PC-9 (cell line): Measurements from ENCODE around the gene CD44. TPM values are rescaled to one million over a fixed set of nuclear protein-coding genes. Genes with fewer than 3 reads are reported as not detected.

Experiments
- BruUV-seq: library from RNA; stranded (reverse); fragments of 400-500 nt; replicated peaks from 2 replicates; lab custom pipeline; 2021; lab: Mats Ljungman, UMichigan
- CTCF ChIA-PET: fragments of 300-600 bp; sonication (Branson Sonifier 250); formaldehyde crosslinking; loops from one replicate; lab custom pipeline; 2022; ENCODE audit warnings: antibody characterized with exemption; lab: Charles Lee
- POLR2A ChIA-PET: fragments of 300-600 bp; sonication (Branson Sonifier 250); formaldehyde crosslinking; loops from one replicate; lab custom pipeline; 2022; ENCODE audit warnings: antibody characterized with exemption; ENCODE audit not compliant: unreplicated experiment; lab: Charles Lee
- DNase-seq, 2 experiments: peaks; one replicate each; pipeline versions ENCODE4 v3.0.0 to v3.0.0-alpha.2; 2015 to 2022; ENCODE audit warnings: mixed read lengths in 1 of 2
- H2AFZ ChIP-seq: fragments of 200-600 bp; sonication (generic); 2 replicates; pipeline ENCODE4 v1.8.1; 2017; ENCODE audit warnings: antibody characterized with exemption
- H3F3A ChIP-seq: fragments of 200-600 bp; sonication (generic); 2 replicates; pipeline ENCODE4 v1.8.1; 2017; ENCODE audit warnings: antibody characterized with exemption, mild to moderate bottlenecking, low read depth; ENCODE audit not compliant: insufficient read depth
- H3K27ac ChIP-seq: fragments of 200-600 bp; sonication (generic); 2 replicates; pipeline ENCODE4 v1.6.1; 2016; ENCODE audit warnings: mixed run types
- H3K27me3 ChIP-seq: fragments of 200-600 bp; sonication (generic); 2 replicates; pipeline ENCODE4 v1.6.1; 2016; ENCODE audit warnings: low read depth, mixed run types; ENCODE audit not compliant: insufficient read depth
- H3K36me3 ChIP-seq: fragments of 200-600 bp; sonication (generic); 2 replicates; pipeline ENCODE4 v1.6.1; 2016; ENCODE audit warnings: low read depth, mixed run types
- H3K4me1 ChIP-seq: fragments of 200-600 bp; sonication (generic); replicated peaks from 2 replicates; pipeline ENCODE4 v1.6.1; 2016; ENCODE audit warnings: mixed run types; ENCODE audit not compliant: insufficient read depth
- H3K4me2 ChIP-seq: fragments of 200-600 bp; sonication (generic); 2 replicates; pipeline ENCODE4 v1.6.1; 2017; ENCODE audit warnings: mixed run types
- H3K4me3 ChIP-seq: fragments of 200-600 bp; sonication (generic); 2 replicates; pipeline ENCODE4 v1.6.1; 2016; ENCODE audit warnings: mixed run types
- H3K79me2 ChIP-seq: fragments of 200-600 bp; sonication (generic); 2 replicates; pipeline ENCODE4 v1.6.1; 2017; ENCODE audit warnings: low read depth, mixed run types
- H3K9me2 ChIP-seq: fragments of 200-600 bp; sonication (generic); 2 replicates; pipeline ENCODE4 v1.8.1; 2017; ENCODE audit warnings: mild to moderate bottlenecking; ENCODE audit not compliant: insufficient read depth
- H3K9me3 ChIP-seq: fragments of 200-600 bp; sonication (generic); 2 replicates; pipeline ENCODE4 v1.8.1; 2016; ENCODE audit warnings: low read depth; ENCODE audit not compliant: insufficient read depth
- H4K20me1 ChIP-seq: fragments of 200-600 bp; sonication (generic); 2 replicates; pipeline ENCODE4 v1.8.1; 2017; ENCODE audit not compliant: insufficient read depth
- CTCF ChIP-seq: fragments of 200-600 bp; sonication (generic); conservative IDR thresholded peaks from 2 replicates; pipeline ENCODE4 v1.6.1; 2017; ENCODE audit warnings: mixed run types, antibody characterized with exemption, mild to moderate bottlenecking, moderate library complexity
- EZH2 ChIP-seq: fragments of 200-600 bp; sonication (generic); IDR thresholded peaks from 2 replicates; pipeline ENCODE4 v1.8.0; 2017; ENCODE audit warnings: antibody characterized with exemption, low read depth
- intact Hi-C: fragments of 100-400 bp; cut with micrococcal nuclease; formaldehyde crosslinking; loops from one replicate; pipeline ENCODE4 v1.10.0; 2022; ENCODE audit not compliant: unreplicated experiment
- total RNA-seq: library from RNA; stranded (reverse); gene quantifications from 2 replicates; pipeline ENCODE4 v1.2.3, GENCODE V29; 2021

The CD44 gene
- total RNA-seq, 1 experiment from 2014 or later: 775 TPM

GRCh38 chr11:35214226-35214770 is 75.3 kb downstream of the CD44 start:
- Histone ChIP-seq H3K36me3 (peaks cover 89% of the 10 kb centered on the region), H3K4me2 (peak overlapping the region; percentile 21; the same call in 1 of the 2 replicates)

GRCh38 chr11:35214792-35215193 is 75.8 kb downstream of the CD44 start:
- no TSS peak for BruUV-seq
- H3K9me3 ChIP-seq: no peaks in the 10 kb centered on the region
- ChIA-PET POLR2A (interaction anchor here (0.6 kb wide), 1 partner anchor 809 kb away, joined by 5 read pairs; no protein-coding TSS in a partner anchor), CTCF (no interaction called here)
- no peaks in the 10 kb centered on the region for H3K27me3 ChIP-seq
- H3K27ac ChIP-seq: peak overlapping the region; percentile 64
- no peaks in the 10 kb centered on the region for H3K9me2 ChIP-seq
- no peak overlapping the region for H2AFZ ChIP-seq
- peaks cover 67% of the 10 kb centered on the region for H3K4me1 ChIP-seq
- TF ChIP-seq CTCF (no peak), EZH2 (no peak)
- H3K4me2 ChIP-seq: 0 out of 2 replicates have a peak overlapping the region, but pooled peaks have one; percentile 21
- DNase-seq: peak; percentile 58 to 89
- H4K20me1 ChIP-seq: no peaks in the 10 kb centered on the region
- H3K4me3 ChIP-seq: no peak overlapping the region
- peaks cover 89% of the 10 kb centered on the region for H3K36me3 ChIP-seq
- intact Hi-C loops: loop anchor here (5.0 to 10.0 kb wide), 4 partner anchors 70 to 217 kb away; no protein-coding TSS in a partner anchor
- peaks cover 21% of the 10 kb centered on the region; the same call in 1 of the 2 replicates for H3K79me2 ChIP-seq
- H3F3A ChIP-seq: peaks cover 96% of the 10 kb centered on the region

More at GRCh38 chr11:35214226-35214770, 75.3 kb downstream of the CD44 start:
- DNase-seq: no peak
- ChIA-PET CTCF (interaction anchor here (0.6 kb wide), 1 partner anchor 123 kb away, joined by 3 read pairs; no protein-coding TSS in a partner anchor), POLR2A (interaction anchor here (0.6 kb wide), 3 partner anchors 154 to 810 kb away, joined by 3 to 11 read pairs (median 5); no protein-coding TSS in a partner anchor)
- Histone ChIP-seq H4K20me1 (no peaks in the 10 kb centered on the region), H3K9me3 (no peaks in the 10 kb centered on the region), H2AFZ (no peak overlapping the region), H3K4me3 (no peak overlapping the region), H3K4me1 (peaks cover 67% of the 10 kb centered on the region), H3K27me3 (no peaks in the 10 kb centered on the region), H3K27ac (peak overlapping the region; percentile 64), H3K9me2 (no peaks in the 10 kb centered on the region), H3F3A (peaks cover 96% of the 10 kb centered on the region), H3K79me2 (peaks cover 21% of the 10 kb centered on the region; the same call in 1 of the 2 replicates)
- TF ChIP-seq EZH2: no peak
- intact Hi-C loops: loop anchor here (10.0 kb wide), 1 partner anchor 69 kb away; no protein-coding TSS in a partner anchor
- BruUV-seq: no TSS peak

GRCh38 chr11:35215945-35216344 is 77.0 kb downstream of the CD44 start:
- no TSS peak for BruUV-seq
- H2AFZ ChIP-seq: no peak overlapping the region
- intact Hi-C loops: loop anchor here (5.0 to 10.0 kb wide), 4 partner anchors 71 to 219 kb away; no protein-coding TSS in a partner anchor
- no peak for DNase-seq
- peaks cover 93% of the 10 kb centered on the region for H3F3A ChIP-seq
- peaks cover 86% of the 10 kb centered on the region for H3K36me3 ChIP-seq
- H3K27ac ChIP-seq: peak overlapping the region; percentile 31
- no peaks in the 10 kb centered on the region for H3K9me2 ChIP-seq
- peaks cover 20% of the 10 kb centered on the region; the same call in 1 of the 2 replicates for H3K79me2 ChIP-seq
- ChIA-PET POLR2A (no interaction called here), CTCF (no interaction called here)
- H3K4me2 ChIP-seq: no peak overlapping the region
- no peaks in the 10 kb centered on the region for H4K20me1 ChIP-seq
- H3K9me3 ChIP-seq: no peaks in the 10 kb centered on the region
- no peak for TF ChIP-seq CTCF
- TF ChIP-seq EZH2: no peak
- H3K4me3 ChIP-seq: no peak overlapping the region
- no peaks in the 10 kb centered on the region for H3K27me3 ChIP-seq
- peaks cover 65% of the 10 kb centered on the region for H3K4me1 ChIP-seq
